Stimulated activated CD8-positive, alpha-beta memory T cell treated with anti-CD3 and anti-CD28 coated beads, Interleukin-7, amount 100 ng/mL, for 1 hour (primary cell): Measurements from ENCODE around the gene TTC21A.
"Not testable (repeated sequence)": the region's sequence is repeated elsewhere in the genome, so short reads cannot be mapped to it uniquely, and the experiment has no call there.

Experiments used
- DNase-seq, 2 donors: peaks; one replicate each; pipeline ENCODE4 v3.0.0-alpha.2; 2020; ENCODE audit warnings: low read depth in 2 of 2

TTC21A gene

GRCh38 chr3:39107388-39108199 lies at the start of gene TTC21A, which contains the start of gene GORASP1:
TSS of gene TTC21A (plus strand) at chr3:39107680. CDS start at chr3:39107838, 158 bp downstream.
TSS of gene GORASP1 (minus strand) at chr3:39107627. CDS start at chr3:39107541, 86 bp downstream.
- peak; percentile 30 to 34 for DNase-seq

GRCh38 chr3:39061228-39061627 lies 46.3 kb upstream of the TTC21A start:
- not testable (repeated sequence) for DNase-seq

- DNase-seq: no peak
Measured at GRCh38 chr3:39062180-39062579, 45.3 kb upstream of the TTC21A start.

GRCh38 chr3:39063143-39063542 lies 44.3 kb upstream of the TTC21A start:
- no peak for DNase-seq

- DNase-seq: no peak
Measured at GRCh38 chr3:39064646-39065045, 42.8 kb upstream of the TTC21A start.

GRCh38 chr3:39065197-39065596 lies 42.3 kb upstream of the TTC21A start:
- no peak for DNase-seq

- DNase-seq: no peak
Measured at GRCh38 chr3:39067286-39067685, 40.2 kb upstream of the TTC21A start.

GRCh38 chr3:39068556-39068955 lies 38.9 kb upstream of the TTC21A start:
- DNase-seq: no peak

GRCh38 chr3:39075910-39076309 lies 31.6 kb upstream of the TTC21A start:
- no peak for DNase-seq

- DNase-seq: no peak
Measured at GRCh38 chr3:39079530-39079929, 27.9 kb upstream of the TTC21A start.

- no peak for DNase-seq
Measured at GRCh38 chr3:39080026-39080425, 27.5 kb upstream of the TTC21A start.

- DNase-seq: no peak
Measured at GRCh38 chr3:39082666-39083313, 24.7 kb upstream of the TTC21A start.

- DNase-seq: no peak
Measured at GRCh38 chr3:39086144-39086543, 21.3 kb upstream of the TTC21A start.

GRCh38 chr3:39088456-39088855 lies 19.0 kb upstream of the TTC21A start:
- DNase-seq: no peak

GRCh38 chr3:39088889-39089288 lies 18.6 kb upstream of the TTC21A start:
- no peak for DNase-seq

- no peak for DNase-seq
Measured at GRCh38 chr3:39090922-39091321, 16.6 kb upstream of the TTC21A start.

GRCh38 chr3:39094851-39095677 lies 12.4 kb upstream of the TTC21A start:
- no peak for DNase-seq

- DNase-seq: no peak
Measured at GRCh38 chr3:39095778-39096177, 11.7 kb upstream of the TTC21A start.

GRCh38 chr3:39096775-39097174 lies 10.7 kb upstream of the TTC21A start:
- DNase-seq: no peak

GRCh38 chr3:39097716-39098472 lies 9.6 kb upstream of the TTC21A start:
- DNase-seq: no peak

GRCh38 chr3:39098473-39099000 lies 8.9 kb upstream of the TTC21A start:
- no peak for DNase-seq
